Non-pigmented ciliary epithelial cell (primary cell): ENCODE data around the gene KIF19.

Source experiments
- DNase-seq: peaks from one replicate; pipeline ENCODE4 v3.0.0-alpha.2; 2010; ENCODE audit warnings: low read depth

The KIF19 gene

DNA sequence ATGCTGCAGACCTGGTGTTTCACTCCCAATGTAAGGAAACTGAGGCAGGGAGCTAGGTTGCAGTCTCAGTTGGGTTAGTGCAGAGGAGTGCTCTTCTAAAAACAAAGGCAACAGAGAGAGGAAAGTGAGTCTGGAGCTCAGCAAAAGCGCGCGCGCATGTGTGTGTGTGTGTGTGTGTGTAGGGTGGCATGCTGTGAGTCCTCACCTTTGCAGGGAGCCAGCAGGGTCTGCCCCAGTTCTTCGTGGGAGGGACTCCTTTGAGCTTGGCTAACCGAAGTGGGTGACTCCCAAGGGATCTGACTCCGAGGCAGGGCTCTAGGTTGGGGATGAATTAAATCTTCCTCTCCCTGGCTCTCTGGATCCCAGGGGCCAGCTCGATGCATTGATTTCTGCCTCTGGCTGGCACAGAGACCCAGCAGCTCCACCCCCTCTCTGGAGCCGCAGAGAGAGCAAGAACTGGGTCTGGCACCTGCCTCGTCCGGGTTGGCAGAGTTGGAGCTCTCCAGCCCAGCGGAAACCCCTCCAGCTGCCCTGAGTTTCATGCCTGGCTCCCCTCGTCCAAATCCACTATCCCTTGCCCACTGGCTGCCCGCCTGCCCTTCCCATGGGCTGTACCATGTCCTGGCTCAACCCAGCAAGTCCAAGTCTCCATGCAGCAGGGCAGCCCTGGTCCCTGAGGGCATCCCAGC, 36.9 kb downstream of the KIF19 start:
- DNase-seq, result no peak

DNA sequence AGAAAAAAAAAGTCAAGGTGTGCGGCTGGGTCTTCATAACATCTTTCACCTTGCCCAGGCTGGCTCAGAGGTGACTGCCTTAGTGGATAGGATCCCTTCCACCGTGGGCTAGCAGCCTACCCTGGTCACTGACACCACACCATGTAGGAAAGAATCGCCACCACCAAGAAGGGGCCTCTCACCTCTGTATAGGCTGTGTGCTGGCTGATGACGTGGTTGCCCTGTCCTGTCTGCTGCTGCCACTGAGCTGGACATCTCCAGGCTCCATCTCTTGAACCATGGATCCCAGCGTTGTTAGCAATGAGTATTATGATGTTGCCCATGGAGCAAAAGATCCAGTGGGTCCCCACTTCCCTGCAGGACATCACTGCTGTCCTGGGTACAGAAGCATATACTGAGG, 41.2 kb downstream of the KIF19 start, which contains the start of gene GPR142:
Gene GPR142, plus strand, starts transcription at position 301 of the 400 bp plus-strand sequence. CDS start 2,035 bp downstream, outside the sequence.
- DNase-seq, result no peak

DNA sequence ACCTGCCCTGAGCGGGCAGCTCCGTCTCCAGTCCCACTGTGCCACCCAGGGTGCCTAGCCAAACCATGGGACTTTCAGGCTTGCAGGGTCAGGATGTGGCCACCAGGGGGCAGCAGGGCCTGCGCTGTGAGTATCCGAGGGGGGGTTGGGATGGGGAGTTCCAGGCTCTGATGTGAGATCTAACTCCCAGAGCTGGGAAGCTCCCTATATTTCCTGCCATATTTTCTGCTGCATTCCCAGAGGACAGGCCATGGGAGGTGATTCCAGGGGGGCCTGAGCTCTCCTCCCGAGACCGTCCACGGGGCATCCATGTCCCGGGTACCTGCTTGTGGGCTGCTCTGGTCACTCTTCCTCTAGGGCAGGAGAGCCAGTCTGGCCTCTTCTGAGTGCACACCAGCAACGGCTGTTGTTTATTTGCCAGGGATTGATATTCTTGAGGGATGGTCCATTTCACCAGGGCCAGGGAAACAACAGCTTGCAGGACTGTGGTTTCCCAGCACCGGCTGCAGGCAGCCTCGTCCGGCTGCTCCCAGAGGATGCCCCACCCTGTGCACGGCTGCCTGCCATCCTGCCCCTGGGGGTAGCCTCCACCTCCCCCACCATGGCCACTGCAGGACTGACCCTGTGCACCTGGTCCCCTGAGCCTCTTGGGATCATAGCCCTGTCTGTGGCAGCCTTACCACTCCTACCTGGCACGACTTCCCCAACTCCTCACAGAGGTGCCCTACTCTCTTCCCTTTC, 42.5 kb downstream of the KIF19 start:
- DNase-seq, result peak; percentile 3

DNA sequence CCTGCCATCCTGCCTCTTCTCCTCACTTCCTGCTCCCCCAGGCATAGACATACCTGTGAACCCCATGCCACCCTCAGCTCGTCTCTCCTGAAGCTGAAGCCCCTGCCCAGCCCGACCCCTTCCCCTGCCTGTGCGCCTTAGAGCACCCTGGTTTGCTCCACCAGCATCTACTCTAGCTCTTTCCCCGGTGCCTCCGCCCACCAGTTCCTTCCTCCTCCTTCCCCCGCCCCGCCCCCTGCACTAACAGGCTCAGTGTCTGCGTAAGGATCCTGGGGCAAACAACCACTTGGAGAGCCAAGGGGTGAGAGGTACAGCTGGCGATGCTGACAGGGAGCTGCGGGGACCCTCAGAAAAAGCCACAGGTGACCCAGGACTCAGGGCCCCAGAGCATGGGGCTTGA, 43.2 kb downstream of the KIF19 start:
- no peak for DNase-seq

DNA sequence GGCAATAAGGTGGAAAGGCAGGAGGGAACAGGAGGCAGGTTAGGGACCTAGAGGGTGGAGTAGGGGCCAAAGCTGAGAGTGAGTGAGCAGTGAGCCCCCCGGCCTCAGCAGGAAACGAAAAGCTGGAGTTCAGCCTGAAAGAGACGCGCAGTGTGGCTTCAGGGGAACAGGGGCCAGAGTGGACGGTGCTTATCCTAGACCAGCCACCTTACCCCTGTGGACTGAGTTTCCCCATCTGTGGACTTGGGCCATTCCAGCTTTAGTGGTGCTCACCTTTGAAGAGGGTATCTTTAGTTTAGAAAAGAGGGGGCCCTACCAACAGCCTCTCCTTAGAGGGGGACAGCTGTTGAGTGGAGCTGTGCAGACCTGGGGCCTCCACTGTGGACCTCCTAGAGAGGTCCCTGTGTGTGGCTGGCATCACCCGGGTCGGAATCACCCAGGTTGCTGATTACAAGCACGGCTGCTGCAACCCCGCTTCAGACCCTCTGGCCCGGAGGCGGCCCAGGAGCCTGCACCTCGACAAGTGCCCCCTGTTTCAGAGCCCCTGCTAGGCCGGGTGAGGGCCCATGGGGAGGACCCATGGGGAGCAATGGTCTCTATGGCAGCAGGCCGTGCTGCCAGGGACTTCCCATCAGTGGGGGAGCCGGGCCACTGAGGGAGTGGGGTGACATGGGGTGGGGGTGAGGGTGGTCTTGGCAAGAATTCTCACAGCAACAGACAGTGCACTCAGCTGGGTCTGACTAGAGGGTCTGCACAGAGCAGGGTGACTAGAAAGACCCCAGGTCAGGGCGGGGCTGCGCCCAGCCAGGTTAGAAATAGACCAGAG, 43.9 kb downstream of the KIF19 start:
- DNase-seq, result no peak

DNA sequence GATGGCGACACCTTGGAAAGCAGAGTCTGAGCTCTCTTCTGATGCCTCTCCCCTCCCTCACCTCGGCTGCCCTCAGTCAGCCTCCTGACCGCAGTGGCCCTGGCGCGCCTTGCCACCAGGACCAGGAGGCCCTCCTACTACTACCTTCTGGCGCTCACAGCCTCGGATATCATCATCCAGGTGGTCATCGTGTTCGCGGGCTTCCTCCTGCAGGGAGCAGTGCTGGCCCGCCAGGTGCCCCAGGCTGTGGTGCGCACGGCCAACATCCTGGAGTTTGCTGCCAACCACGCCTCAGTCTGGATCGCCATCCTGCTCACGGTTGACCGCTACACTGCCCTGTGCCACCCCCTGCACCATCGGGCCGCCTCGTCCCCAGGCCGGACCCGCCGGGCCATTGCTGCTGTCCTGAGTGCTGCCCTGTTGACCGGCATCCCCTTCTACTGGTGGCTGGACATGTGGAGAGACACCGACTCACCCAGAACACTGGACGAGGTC, 45.7 kb downstream of the KIF19 start:
- DNase-seq, result no peak

DNA sequence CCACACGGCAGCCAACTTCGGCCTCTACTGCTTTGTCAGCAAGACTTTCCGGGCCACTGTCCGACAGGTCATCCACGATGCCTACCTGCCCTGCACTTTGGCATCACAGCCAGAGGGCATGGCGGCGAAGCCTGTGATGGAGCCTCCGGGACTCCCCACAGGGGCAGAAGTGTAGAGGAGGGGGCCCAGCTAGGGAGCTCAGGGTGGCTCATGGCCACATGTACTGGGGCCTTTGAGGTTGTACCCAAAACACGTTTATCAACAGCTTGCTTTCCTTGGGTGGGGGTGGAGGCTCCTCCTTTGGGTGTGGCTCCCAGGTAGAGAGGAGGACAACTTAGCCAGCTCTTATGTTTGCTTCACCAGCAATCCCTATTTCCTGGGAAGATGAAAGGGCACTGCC, 46.4 kb downstream of the KIF19 start:
- no peak for DNase-seq

DNA sequence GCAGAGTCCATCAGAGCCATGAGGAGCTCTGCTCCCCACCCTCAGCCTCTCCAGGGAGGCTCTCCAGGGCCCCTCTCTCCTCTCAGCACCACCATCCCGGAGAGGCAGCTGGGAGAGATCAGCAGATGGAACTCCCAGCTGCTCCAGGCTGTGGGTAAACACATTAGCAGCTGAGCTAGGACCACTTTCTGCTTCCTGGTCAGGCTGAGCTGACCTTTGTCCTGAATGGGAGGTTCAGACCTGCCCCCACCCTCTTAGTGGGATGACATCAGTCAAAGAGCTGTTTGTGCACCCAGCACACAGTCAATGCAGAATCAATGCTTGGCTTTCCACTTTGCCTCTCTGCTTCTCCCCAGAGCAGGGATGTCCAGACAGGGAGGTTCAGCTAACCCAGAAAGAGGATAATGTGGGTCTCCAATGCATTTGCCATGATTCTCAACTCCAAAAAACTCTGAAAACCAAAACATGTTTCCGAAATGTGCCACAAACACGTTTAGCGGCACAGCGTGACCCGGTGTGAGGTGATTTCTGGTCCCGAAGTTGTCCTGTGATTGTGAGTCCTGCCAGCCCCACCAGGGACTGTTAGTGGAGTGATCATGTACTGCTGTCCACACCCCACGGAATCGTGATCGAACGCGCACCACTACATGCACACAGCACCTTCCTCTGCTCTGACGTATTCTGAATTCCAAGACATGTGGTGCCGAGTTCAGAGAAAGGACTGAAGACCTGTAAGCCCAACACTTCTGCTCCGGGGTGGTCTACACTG, 48.0 kb downstream of the KIF19 start:
- DNase-seq, result no peak

DNA sequence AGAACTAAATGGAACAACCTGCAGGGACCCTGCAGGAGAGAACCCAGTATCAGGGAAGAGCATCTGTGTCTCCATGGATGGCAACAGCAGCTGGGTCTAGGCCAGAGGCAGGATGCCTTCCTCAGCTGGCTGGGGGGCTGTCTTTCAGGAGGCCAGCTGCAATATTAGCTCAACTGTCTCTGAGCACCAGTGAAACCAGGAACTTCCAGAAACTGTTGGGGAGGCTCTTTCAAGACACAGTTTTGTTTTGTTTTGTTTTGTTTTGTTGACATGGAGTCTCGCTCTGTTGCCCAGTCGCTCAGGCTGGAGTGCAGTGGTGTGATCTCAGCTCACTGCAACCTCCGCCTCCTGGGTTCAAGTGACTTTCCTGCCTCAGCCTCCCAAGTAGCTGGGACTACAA, 48.8 kb downstream of the KIF19 start:
- no peak for DNase-seq

DNA sequence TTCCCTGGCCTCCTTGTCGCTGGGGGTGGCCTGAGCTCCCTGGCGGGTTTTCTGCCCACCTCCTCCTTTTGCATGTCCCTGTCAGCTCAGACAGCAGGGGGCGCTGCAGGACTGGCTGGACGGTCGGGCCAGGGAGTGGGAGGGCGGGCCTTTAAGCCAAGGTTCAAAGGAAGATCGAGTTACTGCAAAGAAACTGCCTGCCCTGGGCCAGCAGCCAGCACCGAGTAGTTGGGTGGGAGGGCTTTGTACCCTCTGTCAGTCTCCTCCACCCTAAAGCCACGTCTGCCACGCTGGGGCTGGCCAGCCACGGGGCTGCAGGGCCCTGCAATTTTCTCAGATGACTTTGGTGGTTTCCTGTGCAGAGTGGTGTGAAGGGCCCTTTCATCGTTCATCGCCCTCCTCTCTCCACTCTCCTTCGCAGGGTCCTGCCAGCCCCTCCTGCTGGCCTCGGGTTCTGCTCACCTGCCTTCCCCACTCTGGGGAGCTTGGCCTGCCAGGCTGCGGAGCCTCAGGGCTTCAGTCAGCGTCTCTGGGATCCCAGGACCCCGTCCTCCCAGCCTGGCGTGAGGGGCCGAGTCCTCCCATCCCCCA, 53.6 kb downstream of the KIF19 start:
- DNase-seq, result peak; percentile 6

DNA sequence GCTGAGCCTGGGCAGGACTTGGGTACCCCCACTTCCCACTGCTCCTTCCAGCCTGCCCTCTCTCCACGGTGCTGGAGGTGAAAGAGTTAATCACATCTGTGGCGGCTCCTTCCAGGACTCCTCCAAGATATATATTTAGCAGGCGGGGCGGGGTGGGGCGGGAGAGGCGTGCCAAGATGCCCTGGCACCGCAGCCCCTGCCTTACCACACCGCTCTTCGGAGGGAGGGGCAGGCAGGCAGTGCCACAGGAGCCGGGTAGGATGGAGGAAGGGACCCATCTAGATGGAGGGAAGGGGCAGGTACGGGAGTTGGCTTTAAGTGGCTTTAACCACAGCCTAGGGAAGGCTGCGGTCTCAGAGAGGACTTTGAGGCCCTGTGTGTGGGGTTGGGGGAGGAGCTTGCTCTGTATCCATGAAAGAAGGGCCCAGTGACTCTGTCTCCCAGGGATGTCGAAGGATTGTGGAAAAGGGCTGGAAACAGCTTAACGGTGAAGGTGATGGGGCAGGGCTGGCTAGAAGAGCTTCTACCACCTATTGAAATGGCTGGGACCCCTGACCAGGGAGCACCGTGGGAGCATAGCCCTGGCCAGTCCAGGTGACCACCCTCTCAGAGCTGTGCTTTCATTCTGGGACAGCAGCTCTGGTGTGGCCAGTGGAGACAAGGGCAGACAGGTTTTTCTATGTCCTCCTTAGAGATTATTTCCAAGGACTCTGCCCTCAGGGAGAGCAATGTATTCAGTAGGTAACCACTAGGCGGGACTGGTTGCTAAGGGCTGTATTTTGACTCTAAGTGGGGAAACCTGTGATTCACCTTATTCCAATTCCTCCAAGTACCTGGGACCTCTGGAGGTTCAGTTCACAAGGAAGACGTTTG, 54.3 kb downstream of the KIF19 start:
- DNase-seq, result no peak

DNA sequence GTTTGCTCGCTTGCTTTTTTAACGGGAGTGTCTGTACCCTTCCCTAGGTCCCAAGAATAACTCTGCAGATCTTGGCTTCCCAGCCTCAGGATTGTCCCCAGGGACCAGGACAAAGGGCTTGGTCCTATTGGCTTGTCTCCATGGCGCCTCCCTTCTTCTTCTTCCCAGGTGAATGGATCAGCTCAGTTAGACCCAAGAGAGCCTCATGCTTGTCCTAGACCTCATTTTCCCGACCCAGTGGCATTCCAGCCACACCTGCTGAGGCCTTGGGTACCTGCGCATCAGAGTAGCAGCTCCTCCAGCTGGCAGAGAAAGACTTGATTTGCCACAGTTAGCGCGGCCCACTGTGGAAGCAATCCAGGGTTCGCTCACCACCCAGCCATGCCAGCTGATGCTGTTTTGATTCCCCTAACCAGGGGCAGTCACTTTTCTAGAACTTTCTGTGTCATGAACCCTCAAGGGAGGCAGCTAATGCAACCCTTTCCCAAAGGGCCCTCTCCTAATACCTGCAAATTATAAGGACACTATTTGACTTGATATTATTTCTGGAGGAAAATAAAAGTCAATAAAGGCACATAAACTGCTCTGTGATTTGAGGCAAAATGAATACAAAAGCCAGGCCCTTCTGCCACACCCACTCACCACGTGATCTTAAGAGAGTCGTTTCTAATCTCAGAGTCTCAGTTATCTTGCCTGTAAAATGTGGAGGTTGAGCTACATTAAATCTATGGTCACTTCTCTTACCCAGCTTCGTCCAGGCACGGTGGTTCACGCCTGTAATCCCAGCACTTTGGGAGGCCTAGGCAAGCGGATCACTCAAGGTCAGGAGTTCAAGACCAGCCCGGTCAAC, 55.2 kb downstream of the KIF19 start:
- no peak for DNase-seq

DNA sequence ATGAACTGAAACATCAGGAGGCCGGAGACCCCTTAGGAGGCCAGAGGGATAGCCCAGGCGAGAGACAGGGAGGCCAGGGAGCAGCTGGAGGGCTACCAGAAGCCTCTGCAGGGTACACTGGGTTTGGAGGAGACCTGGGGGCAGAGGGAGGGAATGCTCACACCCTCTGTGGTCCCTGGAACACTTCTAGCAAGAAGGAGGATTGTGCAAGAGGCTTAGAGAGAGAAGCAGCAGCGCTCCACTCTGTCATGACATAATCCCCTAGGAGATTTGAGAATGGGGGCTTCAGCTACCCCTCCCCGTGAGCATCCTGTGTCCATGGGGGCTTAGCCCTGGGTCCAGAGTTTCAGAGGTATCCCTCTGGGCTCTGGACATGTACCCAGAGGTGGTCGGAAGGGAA, 57.1 kb downstream of the KIF19 start:
- DNase-seq, result no peak

DNA sequence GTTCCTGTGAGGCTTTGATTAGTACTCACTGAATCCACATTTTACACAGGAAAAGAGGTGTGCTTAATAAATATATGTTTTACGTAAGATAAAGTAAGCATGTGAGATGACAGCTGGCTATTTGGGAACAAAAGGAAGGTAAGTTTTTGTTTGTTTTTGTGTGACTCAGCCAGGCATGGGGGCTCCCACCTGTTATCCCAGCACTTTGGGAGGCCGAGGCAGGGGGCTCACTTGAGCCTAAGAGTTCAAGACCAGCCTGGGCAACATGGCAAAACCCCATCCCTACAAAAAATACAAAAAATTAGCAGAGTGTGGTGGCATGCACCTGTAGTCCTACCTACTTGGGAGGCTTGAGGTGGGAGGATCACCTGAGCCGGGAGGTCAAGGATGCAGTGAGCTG, 59.2 kb downstream of the KIF19 start:
- DNase-seq, result no peak

DNA sequence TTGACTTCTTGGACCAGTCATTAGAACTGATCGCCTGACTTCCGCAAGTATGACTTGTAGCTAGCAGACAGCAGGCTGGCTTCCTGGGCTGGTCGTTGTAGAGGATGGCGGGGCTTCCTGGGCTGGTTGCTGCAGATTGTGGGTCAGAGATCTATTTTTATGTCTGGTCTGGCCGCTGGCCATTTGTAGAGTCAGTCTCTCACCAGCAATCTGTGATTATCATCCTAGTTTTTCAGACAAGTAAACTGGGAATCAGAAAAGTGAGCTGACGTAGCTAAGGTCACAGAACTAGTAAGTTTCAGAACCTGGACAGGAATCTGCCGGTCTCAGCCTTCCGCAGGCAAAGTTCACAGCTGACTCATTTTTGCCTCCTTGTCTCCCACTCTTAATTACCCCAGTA, 60.4 kb downstream of the KIF19 start:
- DNase-seq, result no peak

DNA sequence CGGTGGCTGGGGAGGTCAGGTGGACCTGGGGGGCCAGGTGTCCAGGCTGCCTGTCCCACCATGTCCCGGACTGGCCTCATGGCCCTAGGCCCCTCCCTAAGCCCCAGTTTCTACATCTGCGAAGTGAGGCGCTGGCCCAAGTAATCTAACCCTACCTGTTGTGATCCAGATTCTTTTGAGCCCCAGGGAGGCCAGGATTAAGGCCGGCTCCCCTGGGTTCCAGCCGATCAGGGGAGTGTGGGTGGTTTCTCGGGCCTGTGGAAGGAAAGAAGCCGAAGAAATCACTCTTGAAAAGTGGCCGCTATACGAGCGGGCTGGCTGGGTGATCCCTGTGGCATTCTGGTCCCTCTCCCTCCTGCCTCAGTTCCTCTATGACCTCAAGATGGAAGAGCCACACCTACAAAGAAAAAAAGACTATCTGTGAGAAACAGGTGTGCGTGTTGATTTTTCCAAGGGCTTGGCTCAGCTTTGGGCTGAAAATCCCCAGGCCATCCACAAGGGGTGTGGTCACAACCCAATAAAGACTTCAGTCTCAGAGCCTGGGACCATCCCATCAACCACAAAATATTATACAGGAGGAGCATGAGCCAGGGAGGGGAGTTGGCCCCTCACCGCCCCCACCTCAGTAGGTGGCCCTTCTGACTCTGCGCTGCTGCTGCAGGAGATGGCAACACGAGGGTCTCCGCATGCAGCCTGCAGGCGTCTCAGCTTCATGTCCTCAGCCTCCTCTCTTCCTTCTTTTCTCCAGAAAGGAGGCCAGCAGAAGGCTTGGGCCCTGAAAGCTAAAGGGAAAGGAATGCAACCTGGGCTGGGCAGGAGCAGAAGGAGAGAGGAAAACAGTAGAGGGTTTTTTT, 61.6 kb downstream of the KIF19 start:
- no peak for DNase-seq

DNA sequence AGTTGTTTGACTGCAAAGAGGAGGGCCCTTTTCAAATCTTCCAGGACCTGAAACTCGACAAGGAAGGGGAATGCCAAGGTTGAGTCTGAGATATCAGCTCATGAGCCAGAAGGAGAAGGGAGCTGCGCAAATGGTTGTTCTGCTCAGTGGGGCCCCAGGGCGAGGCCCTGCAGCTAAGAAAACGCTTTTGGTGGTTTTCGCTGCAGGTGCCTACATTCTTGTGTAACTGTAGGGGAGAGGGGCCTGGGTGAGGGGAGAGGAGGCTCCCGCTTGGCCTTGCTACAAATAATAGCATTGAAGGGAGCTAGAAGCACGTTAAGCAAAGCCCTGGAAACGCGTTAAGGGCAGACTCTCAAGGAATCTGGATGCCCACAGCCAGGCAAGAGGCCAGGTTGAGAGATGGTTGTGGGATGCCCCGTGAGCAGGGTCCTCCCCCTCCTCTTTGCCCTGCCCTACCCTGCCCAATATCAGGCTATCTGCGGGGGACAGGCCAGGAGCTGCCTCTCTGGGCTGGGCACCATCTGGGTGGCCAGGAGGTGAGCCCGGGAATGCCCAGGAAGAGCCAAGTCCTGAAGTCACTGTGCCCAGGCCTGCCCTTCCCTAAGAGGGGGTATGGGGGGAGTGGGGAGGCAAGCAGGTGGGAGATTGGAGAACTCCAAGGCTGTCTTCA, 63.2 kb downstream of the KIF19 start:
- no peak for DNase-seq
